Embryonic facial prominence (tissue), 1 donor: ENCODE measurements around the gene LHX6.

Source experiments
- DNase-seq: peaks from one replicate; pipeline ENCODE4 v3.0.0-alpha.2; 2016; ENCODE audit errors: extremely low spot score

The LHX6 gene

DNA sequence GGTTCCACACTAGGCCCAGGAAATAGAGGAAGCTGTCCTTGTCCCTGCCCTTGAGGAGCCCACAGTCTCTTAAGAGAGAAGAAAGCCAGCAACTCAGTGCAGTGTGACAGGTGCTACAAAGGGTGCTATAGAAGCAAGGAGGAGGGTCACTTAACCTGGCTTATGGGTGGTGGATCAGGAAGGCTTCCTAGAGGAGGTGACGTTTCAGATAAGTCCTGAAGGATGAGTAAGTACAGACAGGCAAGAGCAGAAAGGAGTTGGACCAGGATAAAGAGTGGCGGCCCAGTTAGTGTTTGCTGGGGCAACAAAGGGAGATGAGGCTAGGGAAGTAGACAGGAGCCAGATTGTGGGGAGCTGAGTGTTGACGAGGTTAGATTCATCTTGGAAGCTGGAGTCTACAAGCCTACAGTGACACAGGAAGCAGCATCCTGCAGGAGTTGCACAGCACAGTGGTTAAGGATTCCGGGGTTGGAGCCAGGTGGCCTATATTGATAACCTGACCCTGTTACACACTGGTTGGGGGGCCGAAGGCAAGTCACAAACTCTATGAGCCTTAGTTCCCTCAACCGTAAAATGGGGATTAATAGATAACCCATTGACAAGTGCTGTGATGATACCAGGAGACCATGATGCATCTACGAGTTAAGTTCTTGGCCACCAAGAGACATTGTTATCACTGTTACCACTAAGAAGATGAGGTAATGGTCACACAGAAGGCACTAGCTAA, 5.4 kb upstream of the LHX6 start:
- no peak for DNase-seq

DNA sequence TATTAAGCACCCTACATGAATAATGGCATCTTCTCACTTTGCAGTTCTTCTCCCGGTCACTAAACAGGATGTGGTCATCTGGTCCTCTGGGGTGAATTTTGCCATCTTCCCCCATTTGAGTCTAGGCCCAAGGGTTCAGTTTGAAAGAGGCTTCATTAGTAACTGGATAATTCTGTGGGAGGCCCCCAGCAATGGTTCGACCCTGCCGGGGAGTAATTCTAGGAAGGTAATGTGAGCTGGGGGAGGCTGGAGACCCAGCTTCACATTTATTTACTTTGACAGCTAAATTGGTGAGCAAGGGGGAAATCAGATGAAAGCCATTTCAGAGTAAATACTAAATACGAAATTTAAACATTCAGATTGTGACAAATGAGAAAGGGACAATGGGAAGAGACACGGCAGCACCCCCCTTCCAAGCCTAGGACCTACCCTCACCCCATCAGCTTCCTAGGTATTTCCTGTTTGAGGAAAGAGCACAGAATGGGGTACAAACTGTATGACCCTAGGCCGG, 4.1 kb upstream of the LHX6 start:
- DNase-seq: no peak

DNA sequence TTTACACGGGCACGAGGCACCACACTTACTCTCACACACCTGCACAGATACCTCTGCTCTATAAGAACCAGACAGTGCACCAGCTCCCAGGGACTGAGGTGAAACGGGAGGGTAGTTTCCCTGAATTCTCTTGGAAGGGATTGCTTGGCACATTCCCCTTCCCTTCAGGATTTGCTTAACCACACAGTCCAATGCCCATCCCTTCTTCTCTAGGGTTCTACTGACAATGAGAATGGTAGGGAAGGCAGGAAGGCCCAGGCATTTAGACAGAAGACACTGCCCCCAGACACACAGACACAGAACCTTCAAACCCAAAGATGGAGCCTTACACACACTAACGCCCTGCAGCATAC, 704 bp upstream of the LHX6 start:
- no peak for DNase-seq

DNA sequence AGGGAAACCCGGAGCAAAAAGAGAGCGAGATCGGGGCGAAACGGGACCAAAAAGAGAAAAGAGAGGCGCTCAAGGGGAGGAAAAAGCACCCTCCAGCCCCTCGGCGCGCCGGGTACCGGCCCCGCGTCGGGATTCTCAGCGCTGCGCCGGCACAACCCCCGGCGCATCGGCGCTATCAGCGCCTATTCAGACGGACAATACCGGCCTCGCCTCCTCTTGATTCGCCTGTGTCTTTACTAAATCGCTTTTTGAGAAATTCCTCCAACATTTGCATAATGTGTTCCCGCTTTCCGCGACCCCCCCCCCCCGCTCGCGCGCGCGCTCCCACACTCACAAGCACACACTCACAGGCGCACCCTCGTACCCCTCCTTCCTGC, 578 bp downstream of the LHX6 start:
- DNase-seq: no peak

DNA sequence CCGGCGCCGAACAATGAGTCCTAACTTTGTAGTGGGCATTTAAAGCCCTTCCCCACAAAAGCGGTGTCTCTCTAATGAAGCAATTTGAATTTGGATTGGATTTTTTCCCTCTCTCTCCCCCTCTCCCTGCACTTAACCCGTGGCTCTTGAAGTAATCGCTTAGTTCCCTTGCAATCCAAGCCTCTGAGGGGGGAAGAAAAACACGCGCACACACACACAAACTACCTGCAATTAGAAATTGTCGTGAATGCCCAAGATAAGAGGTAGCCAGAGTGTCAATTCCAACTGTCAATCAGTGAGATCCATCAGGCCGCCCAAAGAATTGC, 1.2 kb downstream of the LHX6 start:
- DNase-seq: no peak

DNA sequence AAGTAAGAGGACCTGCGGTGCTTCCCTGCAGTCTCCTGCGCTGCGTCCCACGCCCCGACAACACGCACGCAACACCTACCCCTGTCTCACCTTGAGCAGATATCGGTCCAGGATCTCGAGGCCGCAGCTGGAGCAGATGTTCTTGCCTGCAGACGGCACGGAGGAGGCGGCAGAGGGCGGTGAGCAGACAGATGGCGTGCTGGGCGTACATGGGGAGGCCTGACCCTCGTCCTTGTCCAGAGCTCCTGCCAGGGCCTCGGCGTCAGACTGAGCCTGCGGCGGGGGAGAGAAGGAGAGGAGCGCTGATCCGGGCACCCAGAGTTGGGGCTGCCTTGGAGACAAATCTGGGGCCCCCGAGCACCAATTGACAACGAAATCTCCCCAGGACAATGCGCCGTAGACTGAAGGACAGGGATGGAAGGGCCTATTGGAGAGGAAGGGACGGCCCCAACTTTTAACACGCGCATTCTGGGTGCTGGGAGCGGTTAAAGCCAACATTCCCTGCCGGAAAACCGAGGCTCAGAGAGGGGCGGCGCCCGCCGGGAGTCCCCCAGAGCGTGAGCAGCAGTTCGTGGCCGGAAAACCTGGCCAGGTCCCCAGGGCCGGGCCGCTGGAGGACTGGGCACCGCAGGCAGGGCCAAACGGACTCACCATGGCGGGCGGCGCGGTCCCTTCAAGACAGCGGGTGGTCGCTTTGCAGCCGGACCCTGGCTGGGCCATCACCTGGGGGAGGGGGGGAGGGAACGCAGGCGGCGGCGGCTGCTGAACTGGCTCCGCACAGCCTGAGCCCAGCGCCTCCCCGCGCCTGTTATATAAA, 1.8 kb downstream of the LHX6 start:
- no peak for DNase-seq

DNA sequence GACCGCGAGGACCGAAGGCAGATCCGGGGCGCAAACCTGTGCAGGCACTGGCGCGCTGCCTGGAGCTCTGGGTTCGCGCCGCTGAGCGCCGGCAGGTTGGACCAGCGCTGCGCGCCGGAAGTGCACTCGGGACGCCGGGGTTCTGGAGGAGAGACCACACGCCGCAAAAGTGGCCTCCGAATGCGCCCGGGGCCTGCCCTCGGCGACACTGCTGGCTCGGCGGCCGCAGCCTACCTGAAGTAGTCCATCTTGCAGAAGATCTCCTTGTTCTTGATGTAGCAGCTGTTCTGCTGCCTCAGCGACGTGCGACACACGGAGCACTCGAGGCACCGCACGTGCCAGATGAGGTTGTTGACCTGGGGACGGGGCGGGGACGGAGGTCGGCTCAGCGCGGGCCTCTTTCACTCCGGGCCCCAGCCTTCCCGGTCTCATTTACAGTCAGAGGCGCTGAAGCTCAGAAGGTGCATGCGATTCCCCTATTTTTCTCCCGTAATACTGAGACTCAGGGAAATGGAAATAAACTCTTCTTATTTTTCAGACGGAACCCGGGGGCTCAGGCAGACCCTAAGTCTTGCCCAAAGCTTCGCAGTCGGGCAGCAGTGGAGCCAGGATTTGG, 2.5 kb downstream of the LHX6 start:
- DNase-seq: no peak

DNA sequence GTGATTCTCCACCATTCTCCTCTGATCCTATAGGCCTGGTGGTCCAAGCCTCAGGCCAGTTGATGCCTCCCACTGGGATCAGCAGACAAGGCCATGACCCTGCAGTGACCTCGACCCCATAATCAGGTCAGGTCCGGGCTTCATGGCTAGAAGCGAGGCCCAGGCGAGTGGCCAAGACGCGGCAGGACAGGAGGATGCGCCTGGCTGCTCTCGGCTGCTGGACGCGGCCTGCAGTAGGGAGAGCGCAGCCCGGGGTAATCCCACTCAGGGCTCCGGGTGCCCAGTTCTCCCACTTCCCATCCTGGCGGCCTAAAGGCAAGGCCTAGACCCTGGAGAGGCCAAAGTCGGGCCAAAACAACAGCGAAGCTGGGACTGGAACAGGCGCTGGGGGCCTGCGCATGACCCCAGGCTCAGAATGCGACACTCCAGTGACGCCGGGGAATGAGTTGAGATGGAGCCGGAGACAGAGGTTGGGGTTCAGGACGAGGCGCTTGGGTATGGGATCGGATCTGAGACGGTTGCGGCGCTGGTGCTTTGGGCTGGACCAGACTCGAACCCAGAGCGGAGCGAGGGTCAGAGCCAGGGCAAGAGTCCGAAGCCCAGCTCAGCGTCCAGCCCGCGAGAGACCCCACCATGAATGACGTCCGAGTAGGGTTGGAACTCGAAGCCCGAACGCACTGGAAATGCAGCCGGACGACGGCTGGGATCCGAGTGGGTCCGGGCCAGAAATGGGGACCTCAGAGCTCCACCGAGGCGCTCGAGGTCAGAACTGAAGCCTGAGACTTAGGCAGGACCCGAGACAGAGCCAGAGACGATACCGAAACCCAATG, 3.2 kb downstream of the LHX6 start:
- DNase-seq: no peak

DNA sequence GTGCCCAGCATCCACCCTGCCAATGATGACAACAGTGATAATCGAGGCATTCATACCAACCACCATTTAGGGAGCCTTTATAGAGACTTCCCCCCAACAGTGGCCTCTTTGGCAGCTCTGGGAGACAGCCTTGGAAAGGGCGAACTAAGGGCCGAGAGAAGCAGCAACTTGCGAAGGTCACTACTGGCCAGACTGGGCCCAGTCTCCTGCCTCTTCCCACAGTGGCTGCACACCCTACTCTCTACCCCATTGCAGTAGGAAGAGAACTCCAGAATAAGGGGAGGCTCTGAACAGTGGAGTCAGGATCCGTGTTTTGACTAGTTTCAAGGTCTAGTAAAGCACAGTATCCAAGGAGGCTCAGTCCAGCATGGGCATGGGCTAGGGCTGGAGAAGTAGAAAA, 5.3 kb downstream of the LHX6 start:
- DNase-seq: no peak

DNA sequence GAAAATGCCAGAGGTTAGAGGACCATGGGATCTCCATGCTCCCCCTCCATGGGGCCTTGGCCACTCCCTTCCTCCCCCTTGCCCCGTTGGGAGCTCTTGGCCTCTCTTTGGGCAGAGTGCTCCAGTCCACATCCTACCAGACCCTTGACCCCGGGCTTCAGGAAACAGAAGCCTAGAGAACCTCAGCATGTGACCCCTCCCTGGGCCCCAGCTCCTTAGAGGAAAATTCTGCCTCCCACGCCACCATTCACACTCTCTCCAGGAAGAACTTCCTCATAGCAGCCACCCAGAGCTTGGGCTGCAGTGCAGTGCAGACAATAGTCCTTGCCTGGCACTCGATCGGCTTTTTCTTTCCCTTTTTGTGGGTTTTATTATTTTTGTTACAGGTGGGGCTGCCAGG, 6.0 kb downstream of the LHX6 start:
- DNase-seq: no peak

DNA sequence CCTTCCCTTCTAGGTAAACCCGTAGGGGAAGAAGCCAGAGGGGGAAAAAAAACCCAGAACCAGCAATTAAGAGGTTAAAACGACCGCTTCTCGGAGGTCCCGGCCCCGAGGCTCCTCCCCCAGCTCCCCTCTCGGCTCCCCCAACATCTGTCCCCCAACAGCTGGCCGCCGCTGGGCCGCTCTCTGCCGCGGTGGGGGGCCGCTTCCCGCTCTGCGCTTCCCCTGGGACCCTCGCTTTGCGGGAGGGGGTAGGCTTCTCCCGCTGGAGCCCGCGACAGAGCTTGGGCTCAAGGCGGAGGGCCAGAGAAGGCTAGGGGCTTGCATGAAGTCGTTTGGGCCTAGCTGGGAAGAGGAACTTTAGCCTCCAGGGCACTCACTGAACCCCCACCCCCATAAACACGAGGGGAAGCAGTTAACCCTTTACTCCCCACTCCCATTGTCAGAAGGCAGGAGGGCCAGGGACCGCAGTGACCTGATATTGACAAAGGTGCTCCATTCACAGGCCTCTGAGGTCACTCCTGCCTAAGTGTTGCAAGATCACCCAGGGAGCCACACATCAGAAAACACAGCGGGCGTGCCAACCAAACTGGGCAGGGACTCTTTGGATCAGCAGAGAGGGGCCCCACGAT, 7.5 kb downstream of the LHX6 start:
- no peak for DNase-seq

DNA sequence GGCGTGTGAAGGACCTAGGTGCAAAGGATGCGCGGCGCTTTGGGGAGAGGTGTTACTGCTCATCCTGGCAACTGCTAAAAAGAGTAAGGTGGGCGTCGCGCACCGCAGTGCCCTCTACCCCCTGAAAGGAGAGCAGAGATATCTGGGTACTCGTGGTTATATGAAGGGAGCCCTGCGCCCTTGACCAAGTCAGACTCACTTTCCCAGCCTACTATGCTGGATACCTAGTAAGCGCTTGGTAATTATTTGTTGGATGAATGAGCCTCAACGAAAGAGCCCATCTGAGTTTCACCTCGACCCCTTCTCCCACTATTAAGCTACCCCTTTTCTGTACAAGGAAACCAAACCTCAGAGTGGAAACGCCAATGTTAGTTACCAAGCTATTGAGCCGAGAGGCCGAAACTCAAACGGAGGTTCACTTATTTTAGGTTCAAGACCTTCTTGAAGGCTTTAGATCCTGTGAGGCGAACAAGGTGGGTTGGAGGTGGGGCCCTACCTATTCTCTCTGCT, 8.0 kb downstream of the LHX6 start:
- DNase-seq: no peak

DNA sequence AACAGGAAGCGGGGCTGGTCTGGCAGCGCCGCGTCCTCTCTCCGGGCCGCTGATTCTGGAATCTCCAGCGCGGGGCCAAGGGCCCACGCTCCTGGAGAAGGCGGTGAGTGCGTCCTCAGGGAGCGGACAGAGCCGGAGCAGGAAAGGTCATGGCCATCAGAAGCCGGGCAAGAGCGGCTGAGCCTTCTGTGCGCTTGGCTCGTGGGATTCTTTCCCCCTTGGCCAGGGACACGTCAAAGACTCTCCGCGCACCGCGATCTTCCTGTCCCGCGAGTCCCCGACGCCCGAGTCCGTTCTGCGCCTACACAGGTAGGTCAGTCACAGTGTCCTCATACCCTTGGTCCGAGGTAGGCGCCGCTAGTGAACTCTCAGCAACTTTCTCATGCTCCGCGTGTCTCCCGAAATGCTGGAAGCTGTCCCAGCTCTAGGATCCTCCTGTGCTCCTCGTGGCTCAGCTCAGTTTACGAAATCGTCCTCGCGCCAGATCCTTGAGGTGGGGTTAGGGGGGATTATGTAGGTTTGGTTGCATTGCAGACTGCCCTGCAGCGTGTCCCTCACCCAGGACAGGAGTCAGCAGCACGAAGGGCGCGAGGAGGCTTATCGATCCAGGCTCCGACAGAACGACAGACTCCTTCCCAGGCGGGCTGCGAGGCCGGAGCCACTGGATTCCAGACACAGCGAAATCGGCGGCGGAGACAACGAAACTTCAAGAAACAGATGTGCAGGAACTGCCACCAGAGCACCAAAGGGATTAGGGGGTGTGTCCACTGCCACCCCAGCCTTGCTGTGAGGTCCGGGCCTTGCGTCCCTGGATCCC, 8.7 kb downstream of the LHX6 start:
- no peak for DNase-seq

DNA sequence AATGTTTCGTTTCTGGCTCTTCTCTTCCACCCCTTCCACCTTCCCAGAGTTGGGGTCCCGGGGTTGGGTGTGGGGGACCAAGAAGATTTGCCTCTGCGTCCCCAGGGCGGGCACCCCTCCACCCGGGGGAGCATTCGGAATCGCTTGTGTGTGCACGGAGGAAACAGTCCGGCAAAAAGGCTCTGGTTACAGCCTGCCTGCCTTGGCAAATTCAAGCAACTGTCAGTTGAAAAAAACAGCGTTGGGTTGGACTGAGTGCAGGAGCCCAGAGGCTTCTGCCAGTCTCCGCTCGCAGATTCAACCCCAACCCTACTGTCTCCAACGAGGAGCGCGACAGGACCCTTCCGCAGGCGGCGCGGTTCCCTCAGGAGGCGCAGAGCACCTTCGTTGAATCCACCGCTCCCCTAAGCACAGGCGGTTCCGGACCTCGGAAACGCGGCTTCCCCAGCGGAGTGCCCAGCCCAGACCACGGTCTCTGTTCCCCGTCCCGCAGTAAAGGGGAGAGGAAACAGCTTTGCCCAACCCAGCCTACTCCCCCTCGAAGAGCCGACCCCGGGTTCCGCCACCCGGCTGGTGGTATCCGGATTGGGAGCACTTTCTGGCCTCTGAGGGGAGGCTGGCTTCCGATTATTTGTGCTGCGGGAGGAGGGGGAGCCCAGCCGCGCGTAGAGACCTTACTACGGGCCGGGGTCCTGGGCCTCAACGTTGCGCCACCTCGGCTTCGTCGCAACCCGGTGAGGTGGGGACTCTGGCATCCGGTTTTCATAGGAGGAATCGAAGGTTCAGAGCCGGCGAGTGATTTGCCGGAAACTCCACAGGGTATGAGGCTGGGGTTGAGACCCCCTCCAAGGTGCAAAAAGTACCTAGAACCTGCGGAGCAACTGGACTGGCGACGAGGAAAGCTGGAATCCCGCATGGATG, 9.6 kb downstream of the LHX6 start:
- no peak for DNase-seq

DNA sequence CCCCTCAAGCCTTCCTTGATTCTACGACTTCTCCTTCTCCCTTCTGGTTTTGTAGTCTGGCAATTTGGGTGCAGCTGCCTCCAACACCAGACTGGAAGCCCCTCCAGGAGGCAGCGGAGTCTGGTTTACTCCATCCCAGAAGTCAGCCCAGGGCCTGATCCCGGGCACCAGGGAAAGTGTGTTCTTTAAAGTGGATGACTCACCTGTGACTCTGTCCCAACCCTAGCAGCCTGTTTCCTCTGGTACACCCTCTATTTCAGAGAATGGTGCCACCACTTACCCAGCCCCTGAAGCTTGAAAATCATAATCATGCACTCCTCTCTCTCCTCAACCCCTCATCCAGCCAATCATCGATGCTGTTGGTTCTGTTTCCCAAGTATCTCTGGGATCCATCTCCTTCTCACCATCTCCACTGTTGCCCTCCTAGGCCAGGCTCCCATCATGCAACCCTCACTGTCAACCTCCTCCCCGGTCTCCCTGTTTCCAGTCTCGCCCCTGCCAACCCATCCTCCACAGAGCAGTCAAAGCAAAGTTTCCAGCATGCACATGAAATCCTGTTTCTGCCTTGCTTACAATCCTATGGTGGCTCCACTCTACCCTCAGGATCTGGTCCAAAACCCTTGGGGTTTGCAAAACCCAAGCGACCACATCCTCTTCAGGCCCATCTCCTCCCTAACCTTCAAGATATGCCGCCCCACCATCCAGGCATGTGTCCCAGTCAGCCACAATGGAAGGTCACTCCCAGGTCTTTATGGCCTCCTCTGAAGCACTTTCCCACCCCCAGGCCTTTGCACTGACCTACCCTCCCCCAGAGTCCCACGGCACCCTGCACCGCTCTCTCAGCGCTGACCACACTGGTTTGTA, 10.5 kb downstream of the LHX6 start:
- no peak for DNase-seq

DNA sequence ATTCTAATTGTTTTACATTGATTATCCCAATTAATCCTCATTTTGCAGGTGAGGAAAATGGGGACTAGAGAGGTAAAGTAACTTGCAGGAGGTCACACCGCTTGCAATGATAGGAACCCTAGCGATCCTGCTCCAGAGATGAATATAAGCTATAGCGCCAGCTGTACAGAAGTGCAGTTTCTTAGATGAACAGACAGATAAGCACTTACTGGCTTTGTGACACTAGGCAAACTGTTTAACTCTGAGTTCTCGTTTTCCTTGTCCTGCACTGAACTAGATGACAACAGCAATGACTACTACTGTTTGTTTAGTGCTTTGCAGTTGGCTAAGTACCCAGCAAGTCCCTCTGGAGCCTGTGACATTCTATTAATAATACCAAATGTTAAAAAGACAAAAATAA, 11.1 kb downstream of the LHX6 start:
- DNase-seq: no peak

DNA sequence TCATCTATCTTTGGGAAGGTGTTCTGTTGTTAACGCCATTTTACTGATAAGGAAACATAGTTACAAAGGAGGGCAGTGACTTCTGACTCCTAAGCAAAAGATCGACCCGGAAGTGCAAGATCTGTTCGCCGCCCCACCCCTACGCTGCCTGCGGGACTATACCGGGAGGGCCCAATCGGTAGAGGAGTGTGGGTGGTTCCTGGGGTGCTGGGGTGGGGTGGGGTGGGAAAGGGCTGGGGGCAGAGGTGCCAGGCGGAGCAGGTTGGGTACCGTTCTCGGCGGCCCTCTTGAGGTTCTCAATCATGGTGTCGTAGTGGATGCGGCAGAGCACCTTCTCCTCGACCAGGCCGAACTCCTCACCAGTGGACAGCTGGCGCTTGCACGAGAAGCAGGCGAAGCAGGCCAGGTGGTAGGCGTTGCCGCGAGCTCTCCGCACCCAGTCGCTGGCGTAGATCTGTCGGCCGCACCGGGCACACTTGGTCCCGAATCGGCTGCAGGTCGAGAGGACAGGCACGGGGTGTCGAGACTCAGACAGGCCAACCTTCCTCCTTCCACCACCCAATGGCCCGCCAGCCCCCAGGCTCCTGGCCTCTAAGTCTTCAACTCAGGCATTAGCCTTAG, 11.8 kb downstream of the LHX6 start:
- DNase-seq: no peak

DNA sequence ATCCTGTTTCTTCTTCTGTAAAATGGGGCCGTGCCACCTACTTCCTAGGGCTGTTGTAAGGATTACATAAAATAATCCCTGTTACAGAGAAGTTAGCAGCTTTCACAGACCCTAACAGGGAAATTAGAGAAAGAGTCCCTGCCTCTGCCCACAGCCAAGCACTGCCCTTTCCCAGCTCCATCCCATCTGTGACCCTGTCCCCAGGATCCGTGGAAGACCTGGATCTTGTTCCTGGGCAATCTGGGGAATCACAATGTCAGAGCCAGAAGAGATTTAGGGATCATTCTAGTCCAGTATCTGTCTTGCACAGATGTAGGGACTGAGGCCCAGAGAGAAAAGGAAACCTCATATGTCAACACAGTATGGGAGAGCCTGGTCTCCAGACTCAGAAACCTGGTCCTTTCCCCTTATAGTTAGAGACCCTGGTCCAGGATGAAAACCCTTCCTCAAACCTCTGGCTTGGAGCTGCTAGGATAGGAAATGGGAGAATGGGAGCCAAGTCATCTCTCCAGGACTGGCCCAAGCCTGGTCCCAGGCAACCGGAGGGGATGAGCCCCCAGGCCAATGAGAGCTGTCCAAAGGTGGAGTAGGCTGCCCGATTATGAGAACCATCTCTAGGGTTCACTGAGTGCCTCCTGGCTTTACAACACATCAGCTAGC, 12.5 kb downstream of the LHX6 start:
- DNase-seq: no peak
